Caco-2 (cell line): ENCODE data around the gene MBTPS1. TPM values are rescaled to one million over a fixed set of nuclear protein-coding genes. Genes with fewer than 3 reads are reported as not detected.

Experiments
- BruUV-seq: library from RNA; stranded (reverse); fragments of 400-500 nt; replicated peaks from 2 replicates; lab custom pipeline; 2021; lab: Mats Ljungman, UMichigan
- CTCF ChIA-PET: fragments of 300-600 bp; sonication (Branson Sonifier 250); formaldehyde crosslinking; loops from one replicate; lab custom pipeline; 2022; ENCODE audit warnings: antibody characterized with exemption; lab: Charles Lee
- POLR2A ChIA-PET: fragments of 300-600 bp; sonication (Branson Sonifier 250); formaldehyde crosslinking; loops from one replicate; lab custom pipeline; 2022; ENCODE audit warnings: antibody characterized with exemption; lab: Charles Lee
- DNase-seq, 2 experiments: peaks; one replicate each; pipeline versions ENCODE4 v3.0.0 to v3.0.0-alpha.2; 2020 to 2022
- H3K27me3 ChIP-seq: replicated peaks from 2 replicates; pipeline ENCODE4 v1.6.0; 2011; ENCODE audit warnings: low read length; ENCODE audit not compliant: control insufficient read depth, insufficient read depth
- H3K36me3 ChIP-seq: 2 replicates; pipeline ENCODE4 v1.5.1; 2011; ENCODE audit warnings: low read length; ENCODE audit not compliant: control insufficient read depth, insufficient read depth
- H3K4me1 ChIP-seq: fragments of 250-450 bp; sonication (Bioruptor Pico); 2 replicates; pipeline ENCODE4 v1.5.1; 2020; ENCODE audit warnings: mild to moderate bottlenecking
- H3K4me3 ChIP-seq: 2 replicates; pipeline ENCODE4 v1.5.1; 2011; ENCODE audit warnings: low read depth, mild to moderate bottlenecking, control low read depth, low read length
- H3K9me3 ChIP-seq: fragments of 250-450 bp; sonication (Bioruptor Pico); 2 replicates; pipeline ENCODE4 v1.5.1; 2020; ENCODE audit warnings: mild to moderate bottlenecking, moderate library complexity
- H3K27ac Mint-ChIP-seq: one replicate; pipeline ENCODE4 v1.8.0; 2022; ENCODE audit warnings: mixed read lengths; ENCODE audit not compliant: unreplicated experiment
- H3K27me3 Mint-ChIP-seq: one replicate; pipeline ENCODE4 v1.8.0; 2022; ENCODE audit warnings: mixed read lengths; ENCODE audit not compliant: insufficient read depth, unreplicated experiment
- H3K36me3 Mint-ChIP-seq: one replicate; pipeline ENCODE4 v1.8.0; 2022; ENCODE audit warnings: mild to moderate bottlenecking, mixed read lengths; ENCODE audit not compliant: insufficient read depth, unreplicated experiment
- H3K4me1 Mint-ChIP-seq: one replicate; pipeline ENCODE4 v1.8.0; 2022; ENCODE audit warnings: low read depth, mixed read lengths; ENCODE audit not compliant: unreplicated experiment
- H3K4me3 Mint-ChIP-seq: one replicate; pipeline ENCODE4 v1.8.0; 2022; ENCODE audit warnings: mild to moderate bottlenecking, moderate library complexity, mixed read lengths; ENCODE audit not compliant: unreplicated experiment
- H3K9me3 Mint-ChIP-seq: one replicate; pipeline ENCODE4 v1.8.0; 2022; ENCODE audit warnings: mixed read lengths; ENCODE audit not compliant: unreplicated experiment
- CTCF ChIP-seq, 2 experiments: fragments of 200-600 bp in 1 of 2; IDR thresholded peaks; 1 replicate in 1 of 2; 2 replicates in 1 of 2; pipeline versions ENCODE4 v1.5.1 to v1.8.0; 2011 to 2022; ENCODE audit warnings: antibody characterized with exemption in 1 of 2, control low read depth in 1 of 2, inconsistent platforms in 1 of 2, low read depth in 1 of 2, low read length in 1 of 2, mild to moderate bottlenecking in 1 of 2, moderate library complexity in 1 of 2; ENCODE audit not compliant: insufficient read depth in 1 of 2, severe bottlenecking in 1 of 2, unreplicated experiment in 1 of 2
- intact Hi-C: fragments of 100-400 bp; cut with micrococcal nuclease; formaldehyde crosslinking; loops from one replicate; pipeline ENCODE4 v1.10.0; 2022; ENCODE audit not compliant: unreplicated experiment
- total RNA-seq: library from RNA; stranded (reverse); gene quantifications from 2 replicates; pipeline ENCODE4 v1.2.3, GENCODE V29; 2022

MBTPS1 gene
- total RNA-seq, 1 experiment from 2014 or later: 96.4 TPM

- no peak overlapping the region for H3K4me3 Mint-ChIP-seq
- peaks cover 80% of the 10 kb centered on the region for H3K36me3 Mint-ChIP-seq
- no TSS peak for BruUV-seq
- POLR2A ChIA-PET: interaction anchor here (1.0 kb wide), 1 partner anchor 25 kb away, joined by 3 read pairs; the partner anchor contains the start of gene MBTPS1
- no peak for DNase-seq
- Histone ChIP-seq H3K27me3 (no peaks in the 10 kb centered on the region), H3K9me3 (no peaks in the 10 kb centered on the region), H3K4me1 (peaks cover 5% of the 10 kb centered on the region), H3K36me3 (peaks cover 13% of the 10 kb centered on the region), H3K4me3 (no peak overlapping the region)
- H3K9me3 Mint-ChIP-seq: no peaks in the 10 kb centered on the region
- no peak overlapping the region for H3K27ac Mint-ChIP-seq
- H3K27me3 Mint-ChIP-seq: no peaks in the 10 kb centered on the region
- peaks cover 6% of the 10 kb centered on the region for H3K4me1 Mint-ChIP-seq
- intact Hi-C loops: no loop called here
- CTCF ChIA-PET: interaction anchor here (0.6 kb wide), 1 partner anchor 98 kb away, joined by 4 read pairs; no protein-coding TSS in a partner anchor
- TF ChIP-seq CTCF (IDR thresholded peaks at IDR 0.05; ENCODE audit: insufficient read depth in 1 of 2, low read depth in 1 of 2, low read length in 1 of 2, severe bottlenecking in 1 of 2, unreplicated experiment in 1 of 2): no peak
These were observed 25.3 kb downstream of the MBTPS1 start for GRCh38 chr16:84091460-84091859.

- H3K27ac Mint-ChIP-seq: no peak overlapping the region
- no peaks in the 10 kb centered on the region for H3K9me3 Mint-ChIP-seq
- H3K4me1 Mint-ChIP-seq: peaks cover under 1% of the 10 kb centered on the region
- DNase-seq: no peak
- no peak overlapping the region for H3K4me3 ChIP-seq
- CTCF ChIA-PET: interaction anchor here (0.6 to 0.7 kb wide), 3 partner anchors 66 to 1175 kb away, joined by 3 to 5 read pairs (median 3); no protein-coding TSS in a partner anchor
- no peak for TF ChIP-seq CTCF (IDR thresholded peaks at IDR 0.05; ENCODE audit: insufficient read depth in 1 of 2, low read depth in 1 of 2, low read length in 1 of 2, severe bottlenecking in 1 of 2, unreplicated experiment in 1 of 2)
- H3K36me3 Mint-ChIP-seq: peaks cover 83% of the 10 kb centered on the region
- no peaks in the 10 kb centered on the region for H3K4me1 ChIP-seq
- H3K27me3 Mint-ChIP-seq: no peaks in the 10 kb centered on the region
- H3K27me3 ChIP-seq: no peaks in the 10 kb centered on the region
- intact Hi-C loops: no loop called here
- POLR2A ChIA-PET: interaction anchor here (0.7 kb wide), 1 partner anchor 27 kb away, joined by 3 read pairs; no protein-coding TSS in a partner anchor
- no peak overlapping the region for H3K4me3 Mint-ChIP-seq
- no peaks in the 10 kb centered on the region for H3K9me3 ChIP-seq
- BruUV-seq: no TSS peak
- H3K36me3 ChIP-seq: peaks cover 10% of the 10 kb centered on the region
These were observed 26.5 kb downstream of the MBTPS1 start for GRCh38 chr16:84090211-84090610.

GRCh38 chr16:84088695-84089395 is 27.9 kb downstream of the MBTPS1 start:
- no peaks in the 10 kb centered on the region for H3K4me1 Mint-ChIP-seq
- no peaks in the 10 kb centered on the region for H3K9me3 Mint-ChIP-seq
- Histone ChIP-seq H3K4me3 (no peak overlapping the region), H3K4me1 (no peaks in the 10 kb centered on the region), H3K27me3 (no peaks in the 10 kb centered on the region), H3K36me3 (peaks cover 10% of the 10 kb centered on the region), H3K9me3 (no peaks in the 10 kb centered on the region)
- H3K27ac Mint-ChIP-seq: no peak overlapping the region
- no peaks in the 10 kb centered on the region for H3K27me3 Mint-ChIP-seq
- no TSS peak for BruUV-seq
- DNase-seq: peak; percentile 43 to 44
- H3K4me3 Mint-ChIP-seq: no peak overlapping the region
- H3K36me3 Mint-ChIP-seq: peaks cover 83% of the 10 kb centered on the region
- ChIA-PET CTCF (interaction anchor here (0.7 to 1.1 kb wide), 3 partner anchors 11 to 52 kb away, joined by 3 read pairs; no protein-coding TSS in a partner anchor), POLR2A (no interaction called here)
- TF ChIP-seq CTCF (IDR thresholded peaks at IDR 0.05; ENCODE audit: insufficient read depth in 1 of 2, low read depth in 1 of 2, low read length in 1 of 2, severe bottlenecking in 1 of 2, unreplicated experiment in 1 of 2): peak in 1 of 2 experiments; percentile 29
- intact Hi-C loops: loop anchor here (10.0 kb wide), 1 partner anchor 396 kb away; no protein-coding TSS in a partner anchor
